Measurements from ENCODE around the gene MAML3. TPM values are rescaled to one million over a fixed set of nuclear protein-coding genes. Genes with fewer than 3 reads are reported as not detected.

Gene MAML3
- total RNA-seq, 2 donors from 2014 or later = 2.6 to 5.8 TPM

GRCh38 chr4:140151699-140152012 lies 2.3 kb downstream of the MAML3 start:
- peak overlapping the region; percentile 75 to 89 for H3K4me3 ChIP-seq
- TF ChIP-seq, protein P1, sequence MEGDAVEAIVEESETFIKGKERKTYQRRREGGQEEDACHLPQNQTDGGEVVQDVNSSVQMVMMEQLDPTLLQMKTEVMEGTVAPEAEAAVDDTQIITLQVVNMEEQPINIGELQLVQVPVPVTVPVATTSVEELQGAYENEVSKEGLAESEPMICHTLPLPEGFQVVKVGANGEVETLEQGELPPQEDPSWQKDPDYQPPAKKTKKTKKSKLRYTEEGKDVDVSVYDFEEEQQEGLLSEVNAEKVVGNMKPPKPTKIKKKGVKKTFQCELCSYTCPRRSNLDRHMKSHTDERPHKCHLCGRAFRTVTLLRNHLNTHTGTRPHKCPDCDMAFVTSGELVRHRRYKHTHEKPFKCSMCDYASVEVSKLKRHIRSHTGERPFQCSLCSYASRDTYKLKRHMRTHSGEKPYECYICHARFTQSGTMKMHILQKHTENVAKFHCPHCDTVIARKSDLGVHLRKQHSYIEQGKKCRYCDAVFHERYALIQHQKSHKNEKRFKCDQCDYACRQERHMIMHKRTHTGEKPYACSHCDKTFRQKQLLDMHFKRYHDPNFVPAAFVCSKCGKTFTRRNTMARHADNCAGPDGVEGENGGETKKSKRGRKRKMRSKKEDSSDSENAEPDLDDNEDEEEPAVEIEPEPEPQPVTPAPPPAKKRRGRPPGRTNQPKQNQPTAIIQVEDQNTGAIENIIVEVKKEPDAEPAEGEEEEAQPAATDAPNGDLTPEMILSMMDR (IDR thresholded peaks at IDR 0.05) = no peak
- peaks cover 0 to 5% of the 10 kb centered on the region in 2 donors for H3K4me1 ChIP-seq
- no peaks in the 10 kb centered on the region for H3K9me3 ChIP-seq
- no peaks in the 10 kb centered on the region for H3K36me3 ChIP-seq
- peak; percentile 79 for DNase-seq (ENCODE audit: low spot score)
- H3K27ac ChIP-seq = peak overlapping the region; percentile 97 to 99
- H3K27me3 ChIP-seq = no peaks in the 10 kb centered on the region

- H3K27ac ChIP-seq = peak overlapping the region; percentile 97 to 99
- peak; percentile 85 for DNase-seq (ENCODE audit: low spot score)
- H3K9me3 ChIP-seq = no peaks in the 10 kb centered on the region
- H3K4me1 ChIP-seq = peaks cover 0 to 5% of the 10 kb centered on the region in 2 donors
- H3K4me3 ChIP-seq = peak overlapping the region; percentile 75 to 89
- no peaks in the 10 kb centered on the region for H3K36me3 ChIP-seq
- TF ChIP-seq, protein P1 (IDR thresholded peaks at IDR 0.05) = no peak
- no peaks in the 10 kb centered on the region for H3K27me3 ChIP-seq
Observed at GRCh38 chr4:140150886-140151698, 2.9 kb downstream of the MAML3 start.

DNA sequence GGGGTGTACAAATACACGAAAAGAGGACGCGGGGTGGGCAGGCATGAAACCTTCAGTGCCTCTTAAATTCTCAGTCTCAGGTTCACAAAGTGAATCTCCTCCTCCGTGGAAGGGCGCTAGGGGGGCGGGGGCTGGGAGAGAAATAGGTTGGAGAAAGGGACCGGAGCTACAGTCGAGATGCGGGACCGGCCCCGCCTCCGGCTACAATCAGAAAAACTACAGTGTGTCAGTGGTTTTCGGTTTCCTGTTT lies 3.4 kb downstream of the MAML3 start:
- Histone ChIP-seq H3K4me1 (peaks cover 0 to 5% of the 10 kb centered on the region in 2 donors), H3K9me3 (no peaks in the 10 kb centered on the region), H3K27ac (peak overlapping the region; percentile 97 to 99), H3K4me3 (peak overlapping the region; percentile 75 to 89), H3K27me3 (no peaks in the 10 kb centered on the region), H3K36me3 (no peaks in the 10 kb centered on the region)
- TF ChIP-seq, protein P1 (IDR thresholded peaks at IDR 0.05) = no peak
- DNase-seq (ENCODE audit: low spot score) = peak; percentile 92

DNA sequence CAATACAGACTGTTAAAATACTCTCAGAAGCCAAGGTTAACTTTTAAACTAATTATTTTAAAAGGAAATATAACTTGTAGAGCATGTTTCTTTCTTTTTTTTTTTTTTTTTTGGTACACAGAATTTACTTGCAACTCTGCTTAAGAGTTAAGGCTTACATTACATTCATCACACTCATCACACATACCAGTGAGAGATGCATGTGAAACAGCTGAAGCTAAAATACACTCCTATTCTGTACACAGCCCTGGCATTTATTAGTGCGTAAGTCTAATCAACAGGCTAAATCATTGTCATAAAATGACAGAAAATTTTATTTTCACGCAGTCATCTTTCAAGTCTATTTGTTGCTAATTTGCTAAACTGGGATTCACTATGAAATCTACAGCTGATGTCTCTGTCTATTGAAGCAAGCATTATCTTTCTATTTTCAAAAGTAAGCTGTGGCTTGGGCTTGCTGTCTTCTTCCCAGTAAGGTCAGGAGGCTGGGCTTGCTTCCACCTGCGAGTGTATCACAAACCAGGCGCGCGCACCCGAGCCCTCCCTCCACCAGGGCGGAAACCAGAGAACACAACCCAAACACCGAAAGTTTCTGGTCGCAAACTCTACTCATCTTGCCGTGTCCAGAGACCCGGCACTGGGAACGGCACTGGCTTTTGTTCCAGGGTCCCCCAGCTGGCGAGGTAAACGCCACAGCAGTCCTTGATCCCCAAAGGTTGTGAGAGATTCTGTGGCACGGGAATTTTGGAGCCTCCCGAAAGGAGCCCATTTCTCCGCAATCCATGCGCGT lies 3.9 kb downstream of the MAML3 start:
- H3K27me3 ChIP-seq = no peaks in the 10 kb centered on the region
- peak; percentile 84 for DNase-seq (ENCODE audit: low spot score)
- no peaks in the 10 kb centered on the region for H3K9me3 ChIP-seq
- TF ChIP-seq, protein P1 (IDR thresholded peaks at IDR 0.05) = no peak
- no peaks in the 10 kb centered on the region for H3K36me3 ChIP-seq
- peak overlapping the region; percentile 75 to 89 for H3K4me3 ChIP-seq
- peaks cover 0 to 5% of the 10 kb centered on the region in 2 donors for H3K4me1 ChIP-seq
- peak overlapping the region; percentile 97 to 99 for H3K27ac ChIP-seq

DNA sequence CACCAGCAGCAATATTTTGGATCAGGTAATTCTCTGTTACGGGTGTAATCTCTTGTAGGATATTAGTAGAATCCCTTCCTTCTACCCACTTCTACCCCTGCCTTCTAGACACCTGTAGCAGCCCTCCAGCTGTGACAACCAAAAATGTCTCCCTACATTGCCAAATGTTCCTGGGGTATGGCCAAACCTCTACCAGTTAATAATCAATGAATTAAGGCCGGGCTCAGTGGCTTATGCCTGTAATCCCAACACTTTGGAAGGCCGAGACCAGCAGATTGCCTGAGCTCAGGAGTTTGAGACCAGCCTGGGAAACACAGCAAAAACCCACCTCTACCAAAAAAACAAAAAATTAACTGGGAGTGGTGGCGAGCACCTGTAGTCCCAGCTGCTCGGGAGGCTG lies 9.9 kb downstream of the MAML3 start:
- Histone ChIP-seq H3K4me1 (no peaks in the 10 kb centered on the region), H3K27ac (no peak overlapping the region), H3K9me3 (no peaks in the 10 kb centered on the region), H3K4me3 (no peak overlapping the region), H3K27me3 (no peaks in the 10 kb centered on the region), H3K36me3 (no peaks in the 10 kb centered on the region)
- DNase-seq (ENCODE audit: low spot score) = no peak
- TF ChIP-seq, protein P1 (IDR thresholded peaks at IDR 0.05) = no peak
